Measurements from ENCODE around the gene ADGRF3. TPM values are rescaled to one million over a fixed set of nuclear protein-coding genes. Genes with fewer than 3 reads are reported as not detected.
"Not testable (repeated sequence)": the region's sequence is repeated elsewhere in the genome, so short reads cannot be mapped to it uniquely, and the experiment has no call there.

The ADGRF3 gene
- total RNA-seq, 1 experiment from 2014 or later = not detected

DNA sequence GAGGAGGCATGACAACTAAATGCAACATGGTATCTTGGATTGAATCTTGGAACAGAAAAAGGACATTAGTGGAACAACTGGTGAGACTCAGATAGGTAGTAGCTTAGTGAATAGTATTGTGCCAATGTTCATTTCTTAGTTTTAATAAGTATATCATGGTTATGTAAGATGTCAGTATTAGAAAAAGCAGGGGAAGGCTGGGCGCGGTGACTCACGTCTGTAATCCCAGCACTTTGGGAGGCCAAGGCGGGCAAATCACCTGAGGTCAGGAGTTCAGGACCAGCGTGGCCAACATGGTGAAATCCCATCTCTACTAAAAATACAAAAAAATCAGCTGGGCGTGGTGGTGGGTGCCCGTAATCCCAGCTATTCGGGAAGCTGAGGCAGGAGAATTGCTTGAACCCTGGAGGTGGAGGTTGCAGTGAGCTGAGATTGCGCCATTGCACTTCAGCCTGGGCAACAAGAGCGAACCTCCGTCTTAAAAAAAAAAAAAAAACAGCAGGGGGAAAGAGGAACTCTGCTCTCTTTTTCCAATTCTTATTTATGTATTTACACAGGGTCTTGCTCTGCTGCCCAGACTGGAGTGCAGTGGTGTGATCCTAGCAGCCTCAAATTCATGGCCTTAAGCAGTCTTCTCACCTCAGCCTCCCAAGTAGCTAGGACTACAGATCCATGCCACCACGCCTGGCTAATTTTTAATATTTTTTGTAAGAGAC, 77.8 kb downstream of the ADGRF3 start:
- H2AFZ ChIP-seq (ENCODE audit: low read depth, low read length, poor library complexity, severe bottlenecking); POLR2A ChIA-PET; H3K27me3 ChIP-seq (ENCODE audit: insufficient read depth, low read length); H3K4me3 ChIP-seq (replicated peaks in 1 of 2; ENCODE audit: low read depth in 1 of 2, low read length in 2 of 2); H3K79me2 ChIP-seq (ENCODE audit: insufficient read depth, low read length); H3K4me1 ChIP-seq (ENCODE audit: control insufficient read depth in 1 of 2, insufficient read depth in 2 of 2, low read length in 2 of 2); H4K20me1 ChIP-seq (ENCODE audit: insufficient read depth); H3K27ac ChIP-seq (ENCODE audit: low read depth, low read length); ATAC-seq; H3K9ac ChIP-seq (ENCODE audit: low read length); DNase-seq (ENCODE audit: low read depth, low spot score); H3K9me3 ChIP-seq (ENCODE audit: control insufficient read depth in 1 of 2, insufficient read depth in 1 of 2, low read depth in 1 of 2, low read length in 2 of 2); H3K9me2 ChIP-seq (ENCODE audit: insufficient read depth); CTCF ChIA-PET; RAD21 ChIA-PET (ENCODE audit: low non-redundant PET in 1 of 2, low total read pairs in 2 of 2, uncharacterized antibody in 2 of 2, unreplicated experiment in 2 of 2); BruUV-seq (replicated peaks); intact Hi-C loops (cut with micrococcal nuclease); H3K36me3 ChIP-seq (ENCODE audit: control insufficient read depth in 1 of 2, insufficient read depth in 2 of 2, low read length in 2 of 2); H3K4me2 ChIP-seq (ENCODE audit: low read length): not testable (repeated sequence)

DNA sequence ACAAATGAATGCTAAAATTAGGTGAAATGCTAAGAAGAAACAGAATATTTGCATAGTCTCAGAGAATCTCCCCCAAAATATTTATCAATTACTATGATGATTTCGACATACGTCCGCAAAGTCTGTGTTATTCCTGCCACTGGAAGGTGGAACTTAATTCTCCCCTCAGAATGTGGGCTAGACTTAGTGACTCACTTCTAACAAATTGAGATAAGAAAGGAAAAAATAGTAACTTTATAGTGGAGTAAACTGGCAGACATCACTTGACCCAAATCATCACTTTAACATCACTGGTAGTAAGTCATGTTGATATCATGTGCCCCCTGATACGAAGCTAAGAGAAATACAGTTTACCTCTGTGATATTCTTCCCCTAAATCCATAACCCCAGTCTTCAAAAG, 78.4 kb downstream of the ADGRF3 start:
- no TSS peak for BruUV-seq (replicated peaks)
- Histone ChIP-seq H3K36me3 (ENCODE audit: control insufficient read depth in 1 of 2, insufficient read depth in 2 of 2, low read length in 2 of 2) (no peaks in the 10 kb centered on the region; a peak in 1 of 4 replicates), H3K79me2 (ENCODE audit: insufficient read depth, low read length) (no peaks in the 10 kb centered on the region), H3K27ac (ENCODE audit: low read depth, low read length) (no peak overlapping the region), H3K4me2 (ENCODE audit: low read length) (no peak overlapping the region), H3K27me3 (ENCODE audit: insufficient read depth, low read length) (no peaks in the 10 kb centered on the region), H3K9ac (ENCODE audit: low read length) (no peak overlapping the region), H3K4me3 (replicated peaks in 1 of 2; ENCODE audit: low read depth in 1 of 2, low read length in 2 of 2) (no peak overlapping the region), H3K9me3 (ENCODE audit: control insufficient read depth in 1 of 2, insufficient read depth in 1 of 2, low read depth in 1 of 2, low read length in 2 of 2) (no peaks in the 10 kb centered on the region), H3K9me2 (ENCODE audit: insufficient read depth) (no peaks in the 10 kb centered on the region), H4K20me1 (ENCODE audit: insufficient read depth) (no peaks in the 10 kb centered on the region), H2AFZ (ENCODE audit: low read depth, low read length, poor library complexity, severe bottlenecking) (no peak overlapping the region), H3K4me1 (ENCODE audit: control insufficient read depth in 1 of 2, insufficient read depth in 2 of 2, low read length in 2 of 2) (no peaks in the 10 kb centered on the region)
- intact Hi-C loops (cut with micrococcal nuclease) = no loop called here
- ATAC-seq (no peak), DNase-seq (ENCODE audit: low read depth, low spot score) (no peak)
- CTCF ChIA-PET = no interaction called here
- RAD21 ChIA-PET (ENCODE audit: low non-redundant PET in 1 of 2, low total read pairs in 2 of 2, uncharacterized antibody in 2 of 2, unreplicated experiment in 2 of 2) = no interaction called here
- POLR2A ChIA-PET = no interaction called here
- no peak for TF ChIP-seq SIN3A (IDR thresholded peaks at IDR 0.05; ENCODE audit: low read depth)
- TF ChIP-seq ZFX (IDR thresholded peaks at IDR 0.05) = no peak
- TF ChIP-seq, protein P1, sequence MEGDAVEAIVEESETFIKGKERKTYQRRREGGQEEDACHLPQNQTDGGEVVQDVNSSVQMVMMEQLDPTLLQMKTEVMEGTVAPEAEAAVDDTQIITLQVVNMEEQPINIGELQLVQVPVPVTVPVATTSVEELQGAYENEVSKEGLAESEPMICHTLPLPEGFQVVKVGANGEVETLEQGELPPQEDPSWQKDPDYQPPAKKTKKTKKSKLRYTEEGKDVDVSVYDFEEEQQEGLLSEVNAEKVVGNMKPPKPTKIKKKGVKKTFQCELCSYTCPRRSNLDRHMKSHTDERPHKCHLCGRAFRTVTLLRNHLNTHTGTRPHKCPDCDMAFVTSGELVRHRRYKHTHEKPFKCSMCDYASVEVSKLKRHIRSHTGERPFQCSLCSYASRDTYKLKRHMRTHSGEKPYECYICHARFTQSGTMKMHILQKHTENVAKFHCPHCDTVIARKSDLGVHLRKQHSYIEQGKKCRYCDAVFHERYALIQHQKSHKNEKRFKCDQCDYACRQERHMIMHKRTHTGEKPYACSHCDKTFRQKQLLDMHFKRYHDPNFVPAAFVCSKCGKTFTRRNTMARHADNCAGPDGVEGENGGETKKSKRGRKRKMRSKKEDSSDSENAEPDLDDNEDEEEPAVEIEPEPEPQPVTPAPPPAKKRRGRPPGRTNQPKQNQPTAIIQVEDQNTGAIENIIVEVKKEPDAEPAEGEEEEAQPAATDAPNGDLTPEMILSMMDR (IDR thresholded peaks at IDR 0.05 in 2 of 3, conservative IDR thresholded peaks at IDR 0.05 in 1 of 3; ENCODE audit: borderline replicate concordance in 1 of 3, insufficient read depth in 1 of 3, low read depth in 2 of 3, low read length in 2 of 3) = no peak
- TF ChIP-seq EZH2 (IDR thresholded peaks at IDR 0.05) = no peak
- no peak for TF ChIP-seq ELF1 (IDR thresholded peaks at IDR 0.05; ENCODE audit: borderline replicate concordance, low read depth)
- TF ChIP-seq SP1 (IDR thresholded peaks at IDR 0.05; ENCODE audit: low read depth) = no peak
- no peak for TF ChIP-seq POLR2AphosphoS5 (IDR thresholded peaks at IDR 0.05; ENCODE audit: low read depth, low read length)
- TF ChIP-seq, protein P2, sequence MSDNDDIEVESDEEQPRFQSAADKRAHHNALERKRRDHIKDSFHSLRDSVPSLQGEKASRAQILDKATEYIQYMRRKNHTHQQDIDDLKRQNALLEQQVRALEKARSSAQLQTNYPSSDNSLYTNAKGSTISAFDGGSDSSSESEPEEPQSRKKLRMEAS (IDR thresholded peaks at IDR 0.05) = no peak
- TF ChIP-seq, protein P3, sequence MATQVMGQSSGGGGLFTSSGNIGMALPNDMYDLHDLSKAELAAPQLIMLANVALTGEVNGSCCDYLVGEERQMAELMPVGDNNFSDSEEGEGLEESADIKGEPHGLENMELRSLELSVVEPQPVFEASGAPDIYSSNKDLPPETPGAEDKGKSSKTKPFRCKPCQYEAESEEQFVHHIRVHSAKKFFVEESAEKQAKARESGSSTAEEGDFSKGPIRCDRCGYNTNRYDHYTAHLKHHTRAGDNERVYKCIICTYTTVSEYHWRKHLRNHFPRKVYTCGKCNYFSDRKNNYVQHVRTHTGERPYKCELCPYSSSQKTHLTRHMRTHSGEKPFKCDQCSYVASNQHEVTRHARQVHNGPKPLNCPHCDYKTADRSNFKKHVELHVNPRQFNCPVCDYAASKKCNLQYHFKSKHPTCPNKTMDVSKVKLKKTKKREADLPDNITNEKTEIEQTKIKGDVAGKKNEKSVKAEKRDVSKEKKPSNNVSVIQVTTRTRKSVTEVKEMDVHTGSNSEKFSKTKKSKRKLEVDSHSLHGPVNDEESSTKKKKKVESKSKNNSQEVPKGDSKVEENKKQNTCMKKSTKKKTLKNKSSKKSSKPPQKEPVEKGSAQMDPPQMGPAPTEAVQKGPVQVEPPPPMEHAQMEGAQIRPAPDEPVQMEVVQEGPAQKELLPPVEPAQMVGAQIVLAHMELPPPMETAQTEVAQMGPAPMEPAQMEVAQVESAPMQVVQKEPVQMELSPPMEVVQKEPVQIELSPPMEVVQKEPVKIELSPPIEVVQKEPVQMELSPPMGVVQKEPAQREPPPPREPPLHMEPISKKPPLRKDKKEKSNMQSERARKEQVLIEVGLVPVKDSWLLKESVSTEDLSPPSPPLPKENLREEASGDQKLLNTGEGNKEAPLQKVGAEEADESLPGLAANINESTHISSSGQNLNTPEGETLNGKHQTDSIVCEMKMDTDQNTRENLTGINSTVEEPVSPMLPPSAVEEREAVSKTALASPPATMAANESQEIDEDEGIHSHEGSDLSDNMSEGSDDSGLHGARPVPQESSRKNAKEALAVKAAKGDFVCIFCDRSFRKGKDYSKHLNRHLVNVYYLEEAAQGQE (IDR thresholded peaks at IDR 0.05; ENCODE audit: low read depth) = no peak
- TF ChIP-seq JUND (IDR thresholded peaks at IDR 0.05) = no peak
- TF ChIP-seq TCF7L2 (IDR thresholded peaks at IDR 0.05; ENCODE audit: borderline replicate concordance, extremely low read depth, insufficient read depth, insufficient read length) = no peak
- TF ChIP-seq, protein P4, sequence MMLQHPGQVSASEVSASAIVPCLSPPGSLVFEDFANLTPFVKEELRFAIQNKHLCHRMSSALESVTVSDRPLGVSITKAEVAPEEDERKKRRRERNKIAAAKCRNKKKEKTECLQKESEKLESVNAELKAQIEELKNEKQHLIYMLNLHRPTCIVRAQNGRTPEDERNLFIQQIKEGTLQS (IDR thresholded peaks at IDR 0.05) = no peak
- no peak for TF ChIP-seq FOSL1 (IDR thresholded peaks at IDR 0.05; ENCODE audit: low read depth)
- TF ChIP-seq SRF (IDR thresholded peaks at IDR 0.05; ENCODE audit: low read depth) = no peak
- TF ChIP-seq YY1 (IDR thresholded peaks at IDR 0.05; ENCODE audit: extremely low read depth, insufficient replicate concordance, low read depth, low read length) = no peak
- no peak for TF ChIP-seq EGR1 (IDR thresholded peaks at IDR 0.05; ENCODE audit: low read depth)
